Amygdala (tissue), 56 donors: Measurements from ENCODE around the gene TDG.
"Not testable (repeated sequence)": the region's sequence is repeated elsewhere in the genome, so short reads cannot be mapped to it uniquely, and the experiment has no call there.

Source experiments
- DNase-seq, 56 donors: peaks; one replicate each; lab custom pipeline; 2025; lab: John Stamatoyannopoulos, UW

The TDG gene

DNA sequence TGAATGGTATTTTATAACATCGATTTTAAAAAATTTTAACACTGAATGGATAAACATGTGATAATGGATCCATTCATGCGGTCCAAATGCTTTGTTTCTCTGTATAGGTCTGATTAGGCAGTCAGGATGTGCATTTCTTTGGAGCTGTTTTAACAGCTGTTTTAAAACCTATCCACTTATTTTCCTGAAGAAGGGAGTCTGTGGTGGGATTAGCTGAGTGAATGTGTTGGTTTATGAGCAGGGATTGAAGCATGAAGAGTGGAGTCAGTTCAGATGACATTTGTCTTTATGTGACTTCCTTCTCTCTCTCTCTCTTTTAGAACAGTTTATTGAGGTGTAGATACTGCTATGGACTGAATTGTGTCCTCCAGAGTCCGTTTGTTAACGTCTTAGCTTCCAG, 46.7 kb downstream of the TDG start:
- no peak for DNase-seq

DNA sequence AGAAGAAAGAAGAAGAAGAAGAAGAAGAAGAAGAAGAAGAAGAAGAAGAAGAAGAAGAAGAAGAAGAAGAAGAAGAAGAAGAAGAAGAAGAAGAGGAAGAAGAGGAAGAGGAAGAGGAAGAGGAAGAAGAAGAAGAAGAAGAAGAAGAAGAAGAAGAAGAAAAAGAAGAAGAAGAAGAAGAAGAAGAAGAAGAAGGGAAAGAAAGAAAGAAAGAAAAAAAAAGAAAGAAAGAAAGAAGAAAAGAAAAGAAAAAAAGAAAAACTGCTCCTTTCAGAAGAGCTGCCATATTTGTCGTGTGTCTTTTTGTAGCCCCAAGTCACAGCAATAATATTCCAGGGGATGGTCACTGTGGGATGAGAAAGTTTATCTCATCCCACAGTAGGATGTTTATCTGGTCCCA, 56.2 kb downstream of the TDG start:
- not testable (repeated sequence) for DNase-seq

DNA sequence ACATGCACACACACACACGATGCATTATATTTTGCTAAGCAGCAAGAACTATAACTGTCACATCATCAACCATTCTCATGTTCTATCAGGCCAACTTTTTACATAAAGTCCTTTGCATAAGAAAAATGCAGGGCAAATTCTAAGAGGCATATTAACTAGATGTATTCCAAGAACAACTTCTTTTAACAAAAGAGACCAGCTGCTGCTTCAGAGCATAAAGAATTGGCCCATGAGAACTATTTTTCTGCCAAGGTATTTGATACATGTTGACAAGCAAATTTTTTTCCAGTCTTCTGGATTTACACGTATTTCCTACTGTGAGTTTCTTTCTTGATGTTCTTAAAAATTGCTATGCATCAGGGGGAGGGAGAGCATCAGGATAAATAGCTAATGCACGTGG, 57.1 kb downstream of the TDG start:
- DNase-seq, result no peak

DNA sequence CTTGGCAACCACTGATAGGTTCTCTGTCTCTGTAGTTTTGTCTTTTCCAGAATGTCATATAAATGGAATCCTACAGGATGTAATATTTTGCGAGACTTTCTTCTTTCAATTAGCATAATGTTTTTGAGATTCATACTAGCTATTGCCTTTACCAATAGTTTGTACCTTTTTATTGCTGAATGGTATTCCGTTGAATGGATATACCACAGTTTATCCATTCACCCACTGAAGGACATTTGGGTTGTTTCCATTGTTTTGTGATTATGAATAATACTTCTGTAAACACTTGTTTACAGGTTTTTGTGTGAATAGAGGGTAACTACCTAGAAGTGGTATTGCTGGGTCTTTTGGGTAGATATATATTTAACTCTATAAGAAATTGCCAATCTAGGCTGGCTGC, 58.0 kb downstream of the TDG start:
- DNase-seq, result no peak

DNA sequence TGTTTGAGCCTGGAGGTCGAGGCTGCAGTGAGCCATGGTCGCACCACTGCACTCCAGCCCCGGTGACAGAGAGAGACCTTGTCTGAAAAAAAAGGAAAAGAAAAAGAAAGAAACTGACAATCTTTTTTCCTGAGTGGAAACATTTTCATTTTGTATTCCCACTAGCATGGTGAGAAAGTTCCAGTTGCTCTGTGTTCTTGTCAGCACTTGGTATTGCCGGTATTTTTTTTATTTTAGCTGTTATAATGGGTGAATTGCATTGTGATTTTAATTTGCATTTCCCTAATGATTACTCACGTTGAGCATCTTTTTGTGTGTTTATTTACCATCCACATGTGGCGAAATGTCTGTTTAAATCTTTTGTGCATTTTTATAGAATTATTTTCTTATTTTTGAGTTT, 58.7 kb downstream of the TDG start:
- no peak for DNase-seq

DNA sequence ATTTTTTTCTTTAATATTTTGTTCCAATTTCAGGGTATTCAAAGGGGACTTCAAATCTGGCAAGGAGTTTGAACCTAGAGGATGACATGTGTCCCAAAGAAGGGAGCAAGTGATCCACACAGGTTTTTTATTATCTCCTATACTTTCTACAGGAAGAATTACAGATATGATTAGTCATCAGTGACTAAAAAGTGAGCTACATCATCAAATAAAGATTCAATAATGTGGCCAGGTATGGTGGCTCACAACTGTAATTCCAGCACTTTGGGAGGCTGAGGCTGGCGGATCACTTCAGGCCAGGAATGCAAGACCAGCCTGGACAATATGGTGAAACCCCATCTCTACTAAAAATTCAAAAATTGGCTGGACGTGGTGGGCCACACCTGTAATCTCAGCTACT, 60.1 kb downstream of the TDG start:
- no peak for DNase-seq

DNA sequence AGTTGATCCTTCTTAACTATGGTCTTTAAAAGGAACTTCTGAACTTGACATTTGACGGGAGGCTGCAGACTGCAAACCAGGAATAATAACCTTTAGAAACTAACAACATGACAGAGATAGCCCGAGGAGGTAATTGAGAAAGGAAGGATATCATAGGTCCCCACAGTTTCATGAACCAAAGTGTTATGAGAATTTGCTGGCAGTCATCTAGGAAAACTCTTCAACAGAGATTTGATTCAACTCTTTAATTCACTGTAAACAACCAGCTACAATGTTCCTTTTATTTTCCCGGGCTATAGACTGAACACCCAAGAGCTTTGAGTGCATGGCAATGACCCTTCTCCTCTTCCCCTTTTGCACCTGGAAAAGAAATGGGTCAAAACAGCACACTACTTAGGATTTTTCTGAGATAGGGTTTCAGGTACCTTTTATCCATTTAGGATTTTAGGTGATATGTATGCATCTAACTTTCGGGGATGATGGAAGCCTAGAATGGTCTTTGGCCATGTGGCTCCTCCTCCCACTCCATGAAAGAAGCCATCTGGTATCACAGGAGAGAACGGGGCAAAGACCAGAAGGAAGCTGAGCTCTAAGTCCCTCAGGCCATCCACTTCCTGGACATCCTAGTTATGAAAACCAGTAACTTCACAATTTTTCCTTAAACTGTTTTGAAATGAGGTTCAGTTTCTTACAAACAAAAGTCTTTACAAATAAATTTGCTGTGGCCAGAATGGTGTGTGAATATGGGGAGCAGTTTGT, 61.3 kb downstream of the TDG start:
- DNase-seq, result no peak

DNA sequence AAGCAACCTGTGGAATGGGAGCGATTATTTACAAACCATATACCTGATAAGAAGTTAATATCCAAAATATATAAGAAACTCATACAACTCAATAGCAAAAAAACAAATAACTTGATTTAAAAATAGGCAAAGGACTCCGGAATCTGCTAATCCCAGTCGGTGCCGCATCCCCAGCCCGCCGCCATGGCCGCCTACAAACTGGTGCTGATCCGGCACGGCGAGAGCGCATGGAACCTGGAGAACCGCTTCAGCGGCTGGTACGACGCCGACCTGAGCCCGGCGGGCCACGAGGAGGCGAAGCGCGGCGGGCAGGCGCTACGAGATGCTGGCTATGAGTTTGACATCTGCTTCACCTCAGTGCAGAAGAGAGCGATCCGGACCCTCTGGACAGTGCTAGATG, 64.9 kb downstream of the TDG start:
- not testable (repeated sequence) for DNase-seq

DNA sequence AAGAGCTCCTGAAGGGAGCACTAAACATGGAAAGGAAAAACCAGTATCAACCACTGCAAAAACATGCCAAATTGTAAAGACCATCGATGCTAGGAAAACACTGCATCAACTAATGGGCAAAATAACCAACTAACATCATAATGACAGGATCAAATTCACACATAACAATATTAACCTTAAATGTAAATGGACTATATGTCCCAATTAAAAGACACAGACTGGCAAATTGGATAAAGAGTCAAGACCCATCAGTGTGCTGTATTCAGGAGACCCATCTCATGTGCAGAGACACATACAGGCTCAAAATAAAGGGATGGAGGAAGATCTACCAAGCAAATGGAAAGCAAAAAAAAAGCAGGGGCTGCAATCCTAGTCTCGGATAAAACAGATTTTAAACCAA, 70.5 kb downstream of the TDG start:
- DNase-seq, result not testable (repeated sequence)
